ENCODE measurements around the gene GABRB2.

GABRB2 gene

GRCh38 chr5:161421067-161421466 is 125.5 kb downstream of the GABRB2 start:
- Histone ChIP-seq H3K36me3 (ENCODE audit: insufficient read depth, low read length) (no peaks in the 10 kb centered on the region), H3F3A (ENCODE audit: insufficient read depth, low read length) (no peaks in the 10 kb centered on the region), H3K9ac (ENCODE audit: low read length) (no peak overlapping the region), H3K4me3 (ENCODE audit: low read depth, low read length, poor library complexity, severe bottlenecking) (no peak overlapping the region), H3K9me3 (ENCODE audit: low read length) (no peaks in the 10 kb centered on the region), H3K4me2 (ENCODE audit: low read length) (no peak overlapping the region), H3K27ac (ENCODE audit: low read depth, low read length, poor library complexity, severe bottlenecking) (no peak overlapping the region), H2AFZ (ENCODE audit: low read length) (no peak overlapping the region), H4K20me1 (ENCODE audit: insufficient read depth, low read length) (no peaks in the 10 kb centered on the region), H3K27me3 (ENCODE audit: insufficient read depth, low read length) (no peaks in the 10 kb centered on the region), H3K9me2 (ENCODE audit: low read depth, low read length) (no peaks in the 10 kb centered on the region), H3K79me2 (ENCODE audit: insufficient read depth, low read length) (no peaks in the 10 kb centered on the region), H3K4me1 (ENCODE audit: insufficient read depth, low read length, severe bottlenecking) (no peaks in the 10 kb centered on the region)
- TF ChIP-seq EZH2 (IDR thresholded peaks at IDR 0.05; ENCODE audit: borderline replicate concordance, low read length) (no peak), CTCF (IDR thresholded peaks at IDR 0.05; ENCODE audit: low read length) (no peak)

- no peaks in the 10 kb centered on the region for H3K27me3 ChIP-seq (ENCODE audit: insufficient read depth, low read length)
- TF ChIP-seq EZH2 (IDR thresholded peaks at IDR 0.05; ENCODE audit: borderline replicate concordance, low read length): no peak
- no peak for TF ChIP-seq CTCF (IDR thresholded peaks at IDR 0.05; ENCODE audit: low read length)
- no peaks in the 10 kb centered on the region for H3K9me3 ChIP-seq (ENCODE audit: low read length)
- no peak overlapping the region for H3K4me3 ChIP-seq (ENCODE audit: low read depth, low read length, poor library complexity, severe bottlenecking)
- no peak overlapping the region for H3K4me2 ChIP-seq (ENCODE audit: low read length)
- no peak overlapping the region for H3K9ac ChIP-seq (ENCODE audit: low read length)
- no peaks in the 10 kb centered on the region for H3K79me2 ChIP-seq (ENCODE audit: insufficient read depth, low read length)
- no peak overlapping the region for H3K27ac ChIP-seq (ENCODE audit: low read depth, low read length, poor library complexity, severe bottlenecking)
- H3F3A ChIP-seq (ENCODE audit: insufficient read depth, low read length): no peaks in the 10 kb centered on the region
- no peak overlapping the region for H2AFZ ChIP-seq (ENCODE audit: low read length)
- no peaks in the 10 kb centered on the region for H4K20me1 ChIP-seq (ENCODE audit: insufficient read depth, low read length)
- no peaks in the 10 kb centered on the region for H3K4me1 ChIP-seq (ENCODE audit: insufficient read depth, low read length, severe bottlenecking)
- no peaks in the 10 kb centered on the region for H3K9me2 ChIP-seq (ENCODE audit: low read depth, low read length)
- H3K36me3 ChIP-seq (ENCODE audit: insufficient read depth, low read length): no peaks in the 10 kb centered on the region
These were observed 126.0 kb downstream of the GABRB2 start for GRCh38 chr5:161420521-161420920.

GRCh38 chr5:161414896-161415295 is 131.6 kb downstream of the GABRB2 start:
- no peaks in the 10 kb centered on the region for H3K9me2 ChIP-seq (ENCODE audit: low read depth, low read length)

More at GRCh38 chr5:161414896-161415295, 131.6 kb downstream of the GABRB2 start:
- Histone ChIP-seq H3K36me3 (ENCODE audit: insufficient read depth, low read length) (no peaks in the 10 kb centered on the region), H3K27me3 (ENCODE audit: insufficient read depth, low read length) (no peaks in the 10 kb centered on the region), H3K27ac (ENCODE audit: low read depth, low read length, poor library complexity, severe bottlenecking) (no peak overlapping the region), H3K4me1 (ENCODE audit: insufficient read depth, low read length, severe bottlenecking) (no peaks in the 10 kb centered on the region), H3K79me2 (ENCODE audit: insufficient read depth, low read length) (no peaks in the 10 kb centered on the region), H2AFZ (ENCODE audit: low read length) (no peak overlapping the region), H3K4me3 (ENCODE audit: low read depth, low read length, poor library complexity, severe bottlenecking) (no peak overlapping the region), H3F3A (ENCODE audit: insufficient read depth, low read length) (no peaks in the 10 kb centered on the region), H3K4me2 (ENCODE audit: low read length) (no peak overlapping the region), H3K9ac (ENCODE audit: low read length) (no peak overlapping the region), H4K20me1 (ENCODE audit: insufficient read depth, low read length) (no peaks in the 10 kb centered on the region), H3K9me3 (ENCODE audit: low read length) (no peaks in the 10 kb centered on the region)
- TF ChIP-seq CTCF (IDR thresholded peaks at IDR 0.05; ENCODE audit: low read length) (no peak), EZH2 (IDR thresholded peaks at IDR 0.05; ENCODE audit: borderline replicate concordance, low read length) (no peak)
